Osteoblast (primary cell): ENCODE measurements around the gene CNTRL. TPM values are rescaled to one million over a fixed set of nuclear protein-coding genes. Genes with fewer than 3 reads are reported as not detected.

Experiments
- DNase-seq: peaks from one replicate; pipeline ENCODE4 v3.0.0; 2011; ENCODE audit warnings: low spot score, mixed read lengths; ENCODE audit not compliant: insufficient read length; ENCODE audit errors: missing footprints
- H2AFZ ChIP-seq: 2 replicates; pipeline ENCODE4 v1.6.0; 2011; ENCODE audit warnings: mild to moderate bottlenecking, low read length
- H3K27ac ChIP-seq: 2 replicates; pipeline ENCODE4 v1.5.1; 2011; ENCODE audit warnings: mild to moderate bottlenecking, low read depth, low read length, moderate library complexity
- H3K27me3 ChIP-seq: 2 replicates; pipeline ENCODE4 v1.6.0; 2012; ENCODE audit warnings: mild to moderate bottlenecking, control low read depth, inconsistent platforms, low read length, moderate library complexity; ENCODE audit not compliant: insufficient read depth
- H3K36me3 ChIP-seq: 2 replicates; pipeline ENCODE4 v1.5.1; 2011; ENCODE audit warnings: mild to moderate bottlenecking, low read length, control low read depth, moderate library complexity; ENCODE audit not compliant: insufficient read depth
- H3K4me1 ChIP-seq: 2 replicates; pipeline ENCODE4 v1.5.1; 2011; ENCODE audit warnings: mild to moderate bottlenecking, low read length, control low read depth, moderate library complexity; ENCODE audit not compliant: insufficient read depth
- H3K4me2 ChIP-seq: 2 replicates; pipeline ENCODE4 v1.6.0; 2011; ENCODE audit warnings: mild to moderate bottlenecking, low read length; ENCODE audit not compliant: insufficient read depth
- H3K4me3 ChIP-seq: fragments of 200-600 bp; sonication (generic); 3 replicates; pipeline ENCODE4 v1.5.1; 2012; ENCODE audit warnings: mild to moderate bottlenecking, low read length, inconsistent platforms; ENCODE audit not compliant: insufficient read depth
- H3K79me2 ChIP-seq: 2 replicates; pipeline ENCODE4 v1.6.0; 2012; ENCODE audit warnings: mild to moderate bottlenecking, low read length, control low read depth, inconsistent platforms; ENCODE audit not compliant: insufficient read depth
- H3K9me3 ChIP-seq: 2 replicates; pipeline ENCODE4 v1.5.1; 2011; ENCODE audit warnings: low read depth, low read length, control low read depth
- H4K20me1 ChIP-seq: 2 replicates; pipeline ENCODE4 v1.6.0; 2012; ENCODE audit warnings: mild to moderate bottlenecking, low read length, control low read depth; ENCODE audit not compliant: insufficient read depth
- total RNA-seq: library from RNA; depleted of rRNA; stranded (reverse); fragments of >200 nt; gene quantifications from 2 replicates; pipeline ENCODE4 v1.2.3, GENCODE V29; 2012
- TF ChIP-seq, protein P1 (sequence below): IDR thresholded peaks from 2 replicates; pipeline ENCODE4 v1.5.1; 2011; ENCODE audit warnings: mild to moderate bottlenecking, low read depth, low read length, moderate library complexity; ENCODE audit errors: extremely low read depth

Gene CNTRL
- total RNA-seq, 1 donor: 8.7 TPM

DNA sequence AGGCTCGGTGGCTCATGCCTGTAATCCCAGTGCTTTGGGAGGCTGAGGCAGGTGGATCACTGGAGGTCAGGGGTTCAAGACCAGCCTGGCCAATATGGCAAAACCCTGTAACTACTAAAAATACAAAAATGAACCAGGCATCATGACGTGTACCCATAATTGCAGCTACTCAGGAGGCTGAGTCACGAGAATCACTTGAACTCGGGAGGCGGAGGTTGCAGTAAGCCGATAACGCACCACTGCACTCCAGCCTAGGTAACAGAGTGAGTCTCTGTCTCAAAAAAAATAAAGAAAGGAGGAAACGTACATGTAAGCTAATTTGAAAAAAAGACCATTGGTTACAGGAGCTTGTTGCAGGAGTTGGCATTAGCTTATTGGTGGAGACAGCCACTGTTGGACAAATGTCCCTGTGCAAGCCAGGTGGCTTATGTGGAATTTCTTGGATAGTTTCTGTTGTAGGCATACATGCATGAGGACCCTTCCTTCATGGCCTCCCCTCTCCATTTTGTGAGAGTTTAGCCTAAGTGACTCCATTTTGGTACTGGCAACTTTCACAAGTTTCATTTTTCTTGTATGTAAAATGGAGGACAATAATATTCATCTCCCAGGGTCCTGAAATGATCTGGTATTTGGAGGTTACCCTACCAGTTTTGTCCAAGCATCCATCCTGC lies 143.7 kb downstream of the CNTRL start:
- H3K27me3 ChIP-seq: no peaks in the 10 kb centered on the region
- peaks cover 6% of the 10 kb centered on the region for H3K4me1 ChIP-seq
- H4K20me1 ChIP-seq: no peaks in the 10 kb centered on the region
- no peaks in the 10 kb centered on the region for H3K36me3 ChIP-seq
- no peaks in the 10 kb centered on the region for H3K79me2 ChIP-seq
- TF ChIP-seq, protein P1, sequence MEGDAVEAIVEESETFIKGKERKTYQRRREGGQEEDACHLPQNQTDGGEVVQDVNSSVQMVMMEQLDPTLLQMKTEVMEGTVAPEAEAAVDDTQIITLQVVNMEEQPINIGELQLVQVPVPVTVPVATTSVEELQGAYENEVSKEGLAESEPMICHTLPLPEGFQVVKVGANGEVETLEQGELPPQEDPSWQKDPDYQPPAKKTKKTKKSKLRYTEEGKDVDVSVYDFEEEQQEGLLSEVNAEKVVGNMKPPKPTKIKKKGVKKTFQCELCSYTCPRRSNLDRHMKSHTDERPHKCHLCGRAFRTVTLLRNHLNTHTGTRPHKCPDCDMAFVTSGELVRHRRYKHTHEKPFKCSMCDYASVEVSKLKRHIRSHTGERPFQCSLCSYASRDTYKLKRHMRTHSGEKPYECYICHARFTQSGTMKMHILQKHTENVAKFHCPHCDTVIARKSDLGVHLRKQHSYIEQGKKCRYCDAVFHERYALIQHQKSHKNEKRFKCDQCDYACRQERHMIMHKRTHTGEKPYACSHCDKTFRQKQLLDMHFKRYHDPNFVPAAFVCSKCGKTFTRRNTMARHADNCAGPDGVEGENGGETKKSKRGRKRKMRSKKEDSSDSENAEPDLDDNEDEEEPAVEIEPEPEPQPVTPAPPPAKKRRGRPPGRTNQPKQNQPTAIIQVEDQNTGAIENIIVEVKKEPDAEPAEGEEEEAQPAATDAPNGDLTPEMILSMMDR: no peak
- no peak overlapping the region for H3K4me3 ChIP-seq
- no peak overlapping the region for H3K4me2 ChIP-seq
- H3K27ac ChIP-seq: peak overlapping the region; percentile 16
- H3K9me3 ChIP-seq: no peaks in the 10 kb centered on the region
- DNase-seq: no peak
- H2AFZ ChIP-seq: no peak overlapping the region

DNA sequence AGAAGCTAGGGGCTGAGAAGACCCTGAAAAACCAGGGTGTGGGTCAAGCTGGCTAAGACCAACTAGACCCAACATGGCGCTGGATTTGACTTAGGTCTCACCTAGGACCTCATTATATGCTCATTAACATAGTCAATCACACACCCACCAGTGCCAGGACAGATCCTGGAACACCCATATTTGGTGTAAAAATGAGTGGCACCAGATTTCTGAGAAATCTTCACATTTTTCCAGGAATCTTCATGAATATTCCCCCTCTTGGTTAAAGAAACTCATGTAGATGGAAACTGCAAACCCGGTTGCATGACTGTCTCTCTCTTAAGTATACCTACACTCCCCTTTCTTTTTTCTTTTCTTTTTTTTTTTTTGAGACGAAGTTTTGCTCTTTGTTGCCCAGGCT lies 144.8 kb downstream of the CNTRL start:
- no peak for DNase-seq
- H3K27me3 ChIP-seq: no peaks in the 10 kb centered on the region
- H3K36me3 ChIP-seq: no peaks in the 10 kb centered on the region
- no peak overlapping the region for H2AFZ ChIP-seq
- H3K4me1 ChIP-seq: peaks cover 6% of the 10 kb centered on the region
- H4K20me1 ChIP-seq: no peaks in the 10 kb centered on the region
- H3K4me3 ChIP-seq: no peak overlapping the region
- TF ChIP-seq, protein P1: no peak
- no peak overlapping the region for H3K27ac ChIP-seq
- no peak overlapping the region for H3K4me2 ChIP-seq
- H3K9me3 ChIP-seq: no peaks in the 10 kb centered on the region
- H3K79me2 ChIP-seq: no peaks in the 10 kb centered on the region

DNA sequence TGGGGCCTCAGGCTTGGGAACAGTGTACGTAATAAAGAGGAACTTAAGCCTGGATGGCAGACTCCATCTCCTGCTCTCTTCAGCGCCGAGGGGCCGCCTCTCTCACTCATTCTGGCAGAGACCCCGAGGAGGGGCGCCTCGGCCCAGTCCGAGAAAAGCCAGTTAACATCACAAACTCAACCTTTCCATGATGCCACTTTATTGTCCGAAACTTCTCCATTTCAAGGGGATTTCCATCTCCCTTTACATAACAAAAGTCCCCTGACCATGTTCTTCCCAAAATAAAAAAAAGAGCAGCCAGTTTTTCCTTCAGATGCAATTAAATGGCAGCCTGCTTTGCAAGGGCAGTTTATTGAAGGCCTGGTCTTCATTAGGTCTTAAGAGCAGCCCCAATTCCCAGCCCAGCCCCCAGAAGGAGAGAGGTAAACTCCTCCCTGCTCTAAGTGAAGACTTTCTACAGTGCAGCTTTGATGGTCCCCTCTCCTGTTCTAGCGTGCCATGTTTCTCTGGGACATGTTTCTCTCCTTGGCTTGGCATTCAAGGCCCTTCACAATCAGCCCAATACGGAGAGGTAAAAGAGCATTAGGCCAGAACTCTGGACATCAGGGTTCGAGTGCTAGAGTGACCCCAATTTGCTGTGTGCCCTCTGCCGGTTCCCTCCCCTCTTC lies 146.4 kb downstream of the CNTRL start:
- H3K4me3 ChIP-seq: no peak overlapping the region
- no peaks in the 10 kb centered on the region for H3K36me3 ChIP-seq
- DNase-seq: no peak
- no peaks in the 10 kb centered on the region for H3K9me3 ChIP-seq
- no peaks in the 10 kb centered on the region for H3K27me3 ChIP-seq
- H3K27ac ChIP-seq: no peak overlapping the region
- H4K20me1 ChIP-seq: no peaks in the 10 kb centered on the region
- peaks cover 8% of the 10 kb centered on the region for H3K4me1 ChIP-seq
- no peak overlapping the region for H2AFZ ChIP-seq
- no peaks in the 10 kb centered on the region for H3K79me2 ChIP-seq
- no peak overlapping the region for H3K4me2 ChIP-seq
- TF ChIP-seq, protein P1: no peak

DNA sequence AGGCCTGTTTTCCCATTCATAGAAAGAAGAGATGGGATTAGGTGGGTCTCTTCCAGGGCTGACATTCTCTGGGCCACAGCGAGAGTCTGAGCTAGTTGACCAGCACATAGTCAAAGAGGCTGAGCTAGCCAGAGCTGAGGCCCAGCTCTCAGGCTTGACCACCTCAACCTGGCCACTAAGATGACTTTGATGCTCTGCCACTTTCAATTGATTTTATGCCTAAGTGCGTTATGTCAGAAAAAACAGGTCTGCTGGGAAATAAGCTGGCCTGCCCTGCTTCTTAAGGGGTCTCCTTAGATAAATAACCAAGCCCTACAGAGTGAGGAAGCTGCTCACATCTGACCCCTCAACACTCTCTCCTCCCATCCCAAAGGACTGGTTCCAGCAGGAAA lies 146.9 kb downstream of the CNTRL start:
- no peaks in the 10 kb centered on the region for H4K20me1 ChIP-seq
- TF ChIP-seq, protein P1: no peak
- H3K9me3 ChIP-seq: no peaks in the 10 kb centered on the region
- H3K27ac ChIP-seq: no peak overlapping the region
- H3K4me3 ChIP-seq: no peak overlapping the region
- H3K4me2 ChIP-seq: no peak overlapping the region
- H2AFZ ChIP-seq: no peak overlapping the region
- no peaks in the 10 kb centered on the region for H3K79me2 ChIP-seq
- H3K4me1 ChIP-seq: peaks cover 9% of the 10 kb centered on the region
- H3K27me3 ChIP-seq: no peaks in the 10 kb centered on the region
- H3K36me3 ChIP-seq: no peaks in the 10 kb centered on the region
- no peak for DNase-seq
